Measurements from ENCODE around the gene AP4E1.

The AP4E1 gene

GRCh38 chr15:50977162-50977561 is 68.7 kb downstream of the AP4E1 start:
- Histone ChIP-seq H3K27ac (replicated peaks) (no peak overlapping the region), H3K4me3 (replicated peaks; ENCODE audit: insufficient read depth, low read length) (no peak overlapping the region), H3K27me3 (ENCODE audit: insufficient read depth, poor library complexity, severe bottlenecking) (no peaks in the 10 kb centered on the region)
- no peak for DNase-seq (ENCODE audit: low read depth in 1 of 2, low spot score in 1 of 2)
- TF ChIP-seq, protein P1, sequence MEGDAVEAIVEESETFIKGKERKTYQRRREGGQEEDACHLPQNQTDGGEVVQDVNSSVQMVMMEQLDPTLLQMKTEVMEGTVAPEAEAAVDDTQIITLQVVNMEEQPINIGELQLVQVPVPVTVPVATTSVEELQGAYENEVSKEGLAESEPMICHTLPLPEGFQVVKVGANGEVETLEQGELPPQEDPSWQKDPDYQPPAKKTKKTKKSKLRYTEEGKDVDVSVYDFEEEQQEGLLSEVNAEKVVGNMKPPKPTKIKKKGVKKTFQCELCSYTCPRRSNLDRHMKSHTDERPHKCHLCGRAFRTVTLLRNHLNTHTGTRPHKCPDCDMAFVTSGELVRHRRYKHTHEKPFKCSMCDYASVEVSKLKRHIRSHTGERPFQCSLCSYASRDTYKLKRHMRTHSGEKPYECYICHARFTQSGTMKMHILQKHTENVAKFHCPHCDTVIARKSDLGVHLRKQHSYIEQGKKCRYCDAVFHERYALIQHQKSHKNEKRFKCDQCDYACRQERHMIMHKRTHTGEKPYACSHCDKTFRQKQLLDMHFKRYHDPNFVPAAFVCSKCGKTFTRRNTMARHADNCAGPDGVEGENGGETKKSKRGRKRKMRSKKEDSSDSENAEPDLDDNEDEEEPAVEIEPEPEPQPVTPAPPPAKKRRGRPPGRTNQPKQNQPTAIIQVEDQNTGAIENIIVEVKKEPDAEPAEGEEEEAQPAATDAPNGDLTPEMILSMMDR (IDR thresholded peaks at IDR 0.05; ENCODE audit: insufficient read depth, low read length), result no peak
- TF ChIP-seq SPI1 (IDR thresholded peaks at IDR 0.05; ENCODE audit: borderline replicate concordance, low read depth) (no peak), REST (IDR thresholded peaks at IDR 0.05; ENCODE audit: insufficient replicate concordance, low read depth) (no peak), GABPA (IDR thresholded peaks at IDR 0.05; ENCODE audit: low read depth) (no peak), POLR2AphosphoS5 (IDR thresholded peaks at IDR 0.05; ENCODE audit: low read depth) (no peak)

- DNase-seq (ENCODE audit: low read depth in 1 of 2, low spot score in 1 of 2), result no peak
- TF ChIP-seq REST (IDR thresholded peaks at IDR 0.05; ENCODE audit: insufficient replicate concordance, low read depth), result no peak
- no peak for TF ChIP-seq GABPA (IDR thresholded peaks at IDR 0.05; ENCODE audit: low read depth)
- no peak for TF ChIP-seq POLR2AphosphoS5 (IDR thresholded peaks at IDR 0.05; ENCODE audit: low read depth)
- TF ChIP-seq, protein P1 (IDR thresholded peaks at IDR 0.05; ENCODE audit: insufficient read depth, low read length), result no peak
- TF ChIP-seq SPI1 (IDR thresholded peaks at IDR 0.05; ENCODE audit: borderline replicate concordance, low read depth), result no peak
Measured at GRCh38 chr15:50978580-50978979, 70.1 kb downstream of the AP4E1 start.

GRCh38 chr15:50979041-50979440 is 70.6 kb downstream of the AP4E1 start:
- Histone ChIP-seq H3K27ac (replicated peaks) (no peak overlapping the region), H3K4me3 (replicated peaks; ENCODE audit: insufficient read depth, low read length) (no peak overlapping the region), H3K27me3 (ENCODE audit: insufficient read depth, poor library complexity, severe bottlenecking) (no peaks in the 10 kb centered on the region)
- no peak for TF ChIP-seq REST (IDR thresholded peaks at IDR 0.05; ENCODE audit: insufficient replicate concordance, low read depth)
- no peak for TF ChIP-seq SPI1 (IDR thresholded peaks at IDR 0.05; ENCODE audit: borderline replicate concordance, low read depth)
- TF ChIP-seq, protein P1 (IDR thresholded peaks at IDR 0.05; ENCODE audit: insufficient read depth, low read length), result no peak
- no peak for TF ChIP-seq POLR2AphosphoS5 (IDR thresholded peaks at IDR 0.05; ENCODE audit: low read depth)
- TF ChIP-seq GABPA (IDR thresholded peaks at IDR 0.05; ENCODE audit: low read depth), result no peak
- no peak for DNase-seq (ENCODE audit: low read depth in 1 of 2, low spot score in 1 of 2)

More at GRCh38 chr15:50978580-50978979, 70.1 kb downstream of the AP4E1 start:
- H3K27me3 ChIP-seq (ENCODE audit: insufficient read depth, poor library complexity, severe bottlenecking), result no peaks in the 10 kb centered on the region
- no peak overlapping the region for H3K4me3 ChIP-seq (replicated peaks; ENCODE audit: insufficient read depth, low read length)
- H3K27ac ChIP-seq (replicated peaks), result no peak overlapping the region
